Activated T-cell treated with anti-CD3 and anti-CD28 coated beads, Interleukin-2, amount 50 U/mL, for 4 hours (primary cell): ENCODE results near the gene KIAA2012. TPM values are rescaled to one million over a fixed set of nuclear protein-coding genes. Genes with fewer than 3 reads are reported as not detected.

Experiments used
- ATAC-seq, 2 donors: fragments of 200-7000 bp; cut with Tn5 transposase; one replicate each; pipeline ENCODE4 v1.10.0; 2021
- DNase-seq: peaks from one replicate; pipeline ENCODE4 v3.0.0-alpha.2; 2020
- H3K27me3 Mint-ChIP-seq: one replicate; pipeline ENCODE4 v1.8.0; 2021; ENCODE audit warnings: low read depth, mixed read lengths
- H3K36me3 Mint-ChIP-seq: one replicate; pipeline ENCODE4 v1.8.0; 2022; ENCODE audit warnings: mixed read lengths; ENCODE audit not compliant: insufficient read depth
- H3K4me1 Mint-ChIP-seq: one replicate; pipeline ENCODE4 v1.8.0; 2021; ENCODE audit warnings: low read depth, mixed read lengths
- H3K4me3 Mint-ChIP-seq: one replicate; pipeline ENCODE4 v1.8.0; 2021; ENCODE audit warnings: mild to moderate bottlenecking, moderate library complexity, mixed read lengths
- H3K9me3 Mint-ChIP-seq: one replicate; pipeline ENCODE4 v1.8.0; 2021; ENCODE audit warnings: mixed read lengths
- total RNA-seq, 3 donors: library from RNA; stranded (reverse); gene quantifications; one replicate each; pipeline ENCODE4 v1.2.1, GENCODE V29; 2021

The KIAA2012 gene
- total RNA-seq, 3 donors from 2014 or later = not detected

- Mint-ChIP-seq H3K9me3 (no peaks in the 10 kb centered on the region), H3K27me3 (peaks cover 5% of the 10 kb centered on the region), H3K36me3 (no peaks in the 10 kb centered on the region), H3K4me1 (no peaks in the 10 kb centered on the region), H3K4me3 (no peak overlapping the region)
- DNase-seq = no peak
- ATAC-seq = no peak
Observed at GRCh38 chr2:202109737-202110184, 36.7 kb downstream of the KIAA2012 start.

- Mint-ChIP-seq H3K36me3 (no peaks in the 10 kb centered on the region), H3K27me3 (peaks cover 9% of the 10 kb centered on the region), H3K4me3 (no peak overlapping the region), H3K9me3 (no peaks in the 10 kb centered on the region), H3K4me1 (no peaks in the 10 kb centered on the region)
- DNase-seq (no peak), ATAC-seq (no peak)
Observed at GRCh38 chr2:202110491-202110890, 37.4 kb downstream of the KIAA2012 start.

DNA sequence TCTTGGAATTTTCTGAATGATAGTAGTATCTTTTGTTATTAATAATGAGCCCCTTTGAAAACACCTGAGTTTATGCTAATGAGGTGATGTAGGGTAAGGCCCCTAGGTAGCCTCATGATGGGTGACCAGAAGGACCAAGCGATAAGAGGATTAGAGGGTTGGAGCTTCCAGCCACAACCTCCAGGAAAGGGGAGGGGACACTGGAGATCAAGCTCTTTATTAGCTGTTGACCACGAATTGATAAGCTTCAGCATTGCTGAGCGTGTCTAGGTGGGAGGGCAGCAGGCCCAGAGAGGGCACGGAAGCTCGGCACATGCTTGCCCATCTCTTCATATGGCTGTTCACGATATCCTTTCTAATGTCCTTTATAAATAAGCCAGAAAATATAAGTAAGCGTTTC is 39.0 kb downstream of the KIAA2012 start:
- no peak for ATAC-seq
- H3K27me3 Mint-ChIP-seq = peaks cover 18% of the 10 kb centered on the region

GRCh38 chr2:202113571-202114142 is 40.6 kb downstream of the KIAA2012 start:
- DNase-seq = no peak
- Mint-ChIP-seq H3K9me3 (no peaks in the 10 kb centered on the region), H3K4me3 (no peak overlapping the region), H3K4me1 (no peaks in the 10 kb centered on the region), H3K36me3 (no peaks in the 10 kb centered on the region), H3K27me3 (peaks cover 18% of the 10 kb centered on the region)
- ATAC-seq = no peak

More for the DNA sequence above, 39.0 kb downstream of the KIAA2012 start:
- no peaks in the 10 kb centered on the region for H3K9me3 Mint-ChIP-seq
- DNase-seq = no peak
- no peaks in the 10 kb centered on the region for H3K36me3 Mint-ChIP-seq
- H3K4me1 Mint-ChIP-seq = no peaks in the 10 kb centered on the region
- H3K4me3 Mint-ChIP-seq = no peak overlapping the region

- no peak for ATAC-seq
- no peaks in the 10 kb centered on the region for H3K9me3 Mint-ChIP-seq
- peaks cover 18% of the 10 kb centered on the region for H3K27me3 Mint-ChIP-seq
- no peak for DNase-seq
- no peaks in the 10 kb centered on the region for H3K4me1 Mint-ChIP-seq
- no peaks in the 10 kb centered on the region for H3K36me3 Mint-ChIP-seq
- no peak overlapping the region for H3K4me3 Mint-ChIP-seq
Observed at GRCh38 chr2:202114291-202114690, 41.2 kb downstream of the KIAA2012 start.

DNA sequence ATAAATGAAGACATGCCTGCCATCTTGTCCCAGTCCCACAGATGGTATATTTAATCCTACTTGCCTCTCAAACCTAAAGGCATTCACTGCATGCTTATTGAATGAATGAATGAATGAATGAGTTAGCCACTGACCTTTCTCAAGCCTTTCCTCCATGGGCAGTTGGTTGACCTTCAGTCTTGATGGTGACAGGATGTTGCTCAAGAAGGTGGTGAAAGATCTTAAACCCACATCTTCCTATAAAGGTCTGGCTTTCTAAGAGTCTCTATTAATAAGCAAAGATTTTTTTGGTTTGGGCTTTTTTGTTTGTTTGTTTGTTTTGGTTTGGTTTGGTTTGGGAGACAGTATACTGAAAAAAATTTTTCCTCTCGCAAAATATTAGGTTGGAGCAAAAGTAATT is 41.7 kb downstream of the KIAA2012 start:
- H3K36me3 Mint-ChIP-seq = no peaks in the 10 kb centered on the region
- no peak for ATAC-seq
- no peaks in the 10 kb centered on the region for H3K9me3 Mint-ChIP-seq
- DNase-seq = no peak
- H3K27me3 Mint-ChIP-seq = peaks cover 18% of the 10 kb centered on the region
- H3K4me1 Mint-ChIP-seq = no peaks in the 10 kb centered on the region
- H3K4me3 Mint-ChIP-seq = no peak overlapping the region

- ATAC-seq (no peak), DNase-seq (no peak)
- Mint-ChIP-seq H3K4me1 (no peaks in the 10 kb centered on the region), H3K9me3 (peaks cover 2% of the 10 kb centered on the region), H3K36me3 (no peaks in the 10 kb centered on the region), H3K27me3 (peaks cover 18% of the 10 kb centered on the region), H3K4me3 (no peak overlapping the region)
Observed at GRCh38 chr2:202115479-202115971, 42.5 kb downstream of the KIAA2012 start.

- no peak for ATAC-seq
- Mint-ChIP-seq H3K36me3 (no peaks in the 10 kb centered on the region), H3K4me3 (no peak overlapping the region), H3K9me3 (peaks cover 7% of the 10 kb centered on the region), H3K4me1 (no peaks in the 10 kb centered on the region), H3K27me3 (peaks cover 16% of the 10 kb centered on the region)
- no peak for DNase-seq
Observed at GRCh38 chr2:202116691-202117090, 43.6 kb downstream of the KIAA2012 start.

- no peak for DNase-seq
- no peak for ATAC-seq
- H3K4me1 Mint-ChIP-seq = no peaks in the 10 kb centered on the region
- H3K27me3 Mint-ChIP-seq = peaks cover 13% of the 10 kb centered on the region
- peaks cover 7% of the 10 kb centered on the region for H3K9me3 Mint-ChIP-seq
- H3K36me3 Mint-ChIP-seq = no peaks in the 10 kb centered on the region
- no peak overlapping the region for H3K4me3 Mint-ChIP-seq
Observed at GRCh38 chr2:202118168-202118567, 45.1 kb downstream of the KIAA2012 start.

- Mint-ChIP-seq H3K4me1 (no peaks in the 10 kb centered on the region), H3K27me3 (peaks cover 11% of the 10 kb centered on the region), H3K4me3 (no peak overlapping the region), H3K9me3 (peaks cover 7% of the 10 kb centered on the region), H3K36me3 (no peaks in the 10 kb centered on the region)
- ATAC-seq (no peak), DNase-seq (no peak)
Observed at GRCh38 chr2:202120828-202121227, 47.8 kb downstream of the KIAA2012 start.

DNA sequence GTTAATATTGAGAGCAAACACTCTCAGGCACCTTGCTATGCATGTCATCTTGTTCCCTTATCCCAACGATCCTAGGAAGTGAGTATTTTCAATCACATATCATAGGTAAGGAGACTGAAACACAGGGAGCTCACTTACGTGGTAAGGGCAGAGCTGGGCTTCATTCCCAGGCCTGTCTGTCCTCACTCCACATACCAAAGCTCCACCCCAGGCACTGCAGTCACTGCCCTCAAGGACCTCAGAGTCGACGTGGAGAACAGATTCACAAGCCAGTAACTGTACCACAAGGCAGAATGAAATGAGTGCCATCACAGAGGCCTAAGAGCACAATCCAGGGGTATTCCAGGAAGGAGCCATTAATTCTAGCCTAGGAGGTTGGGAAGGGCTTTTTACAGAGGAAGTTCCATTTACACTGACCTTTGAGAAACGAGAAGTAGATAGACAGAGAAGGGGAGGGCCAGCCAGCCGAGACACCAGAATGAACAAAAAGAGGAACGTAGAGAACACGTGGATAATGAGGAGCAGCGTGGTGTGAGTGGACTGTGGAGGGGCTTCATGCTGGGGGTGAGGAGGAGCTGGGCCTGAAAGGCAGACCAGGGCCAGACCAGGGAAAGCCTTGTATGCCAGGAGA is 48.6 kb downstream of the KIAA2012 start:
- Mint-ChIP-seq H3K27me3 (peaks cover 8% of the 10 kb centered on the region), H3K4me3 (no peak overlapping the region), H3K9me3 (peaks cover 7% of the 10 kb centered on the region), H3K4me1 (no peaks in the 10 kb centered on the region), H3K36me3 (no peaks in the 10 kb centered on the region)
- ATAC-seq (no peak), DNase-seq (no peak)

GRCh38 chr2:202122163-202122540 is 49.1 kb downstream of the KIAA2012 start:
- ATAC-seq (no peak), DNase-seq (no peak)
- Mint-ChIP-seq H3K4me3 (no peak overlapping the region), H3K27me3 (peaks cover 4% of the 10 kb centered on the region), H3K4me1 (no peaks in the 10 kb centered on the region), H3K36me3 (no peaks in the 10 kb centered on the region), H3K9me3 (peaks cover 7% of the 10 kb centered on the region)

DNA sequence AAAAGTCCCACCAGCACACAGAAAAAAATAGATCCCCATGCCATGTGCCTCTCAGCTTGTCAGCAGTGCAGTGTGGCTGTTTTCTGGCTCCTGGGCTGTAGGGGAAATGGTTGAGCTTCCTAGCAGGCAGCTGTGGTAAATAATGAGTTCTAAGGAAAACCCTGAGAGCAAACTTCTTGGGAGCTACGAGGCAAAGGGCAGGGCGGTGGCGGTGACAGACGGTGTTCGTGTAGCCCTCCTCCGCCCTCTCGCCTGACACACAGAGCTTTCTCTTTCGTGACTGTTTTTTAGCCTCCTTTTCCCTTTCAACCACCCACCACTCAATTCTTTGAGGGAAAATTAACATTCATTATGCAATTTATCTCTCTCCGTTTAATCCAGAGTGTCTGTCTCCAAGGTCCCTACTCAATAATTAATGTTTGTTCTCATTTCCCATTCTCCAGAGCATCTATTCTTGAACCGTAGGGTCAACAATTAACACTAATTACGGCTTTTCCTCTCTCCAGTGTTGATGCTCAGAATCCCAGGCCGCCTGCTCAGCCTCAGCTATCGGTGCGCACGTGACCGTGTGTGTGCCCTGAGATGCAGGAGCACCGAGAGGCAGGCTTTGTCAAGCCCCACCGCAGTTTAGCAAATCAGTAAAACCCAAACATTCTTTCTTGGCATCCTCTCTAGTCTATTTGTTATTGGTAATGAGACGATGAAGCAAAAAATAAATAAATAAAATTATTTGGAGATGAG is 50.1 kb downstream of the KIAA2012 start:
- Mint-ChIP-seq H3K4me3 (no peak overlapping the region), H3K27me3 (peaks cover 4% of the 10 kb centered on the region), H3K36me3 (no peaks in the 10 kb centered on the region), H3K4me1 (no peaks in the 10 kb centered on the region), H3K9me3 (peaks cover 7% of the 10 kb centered on the region)
- DNase-seq (no peak), ATAC-seq (no peak)

DNA sequence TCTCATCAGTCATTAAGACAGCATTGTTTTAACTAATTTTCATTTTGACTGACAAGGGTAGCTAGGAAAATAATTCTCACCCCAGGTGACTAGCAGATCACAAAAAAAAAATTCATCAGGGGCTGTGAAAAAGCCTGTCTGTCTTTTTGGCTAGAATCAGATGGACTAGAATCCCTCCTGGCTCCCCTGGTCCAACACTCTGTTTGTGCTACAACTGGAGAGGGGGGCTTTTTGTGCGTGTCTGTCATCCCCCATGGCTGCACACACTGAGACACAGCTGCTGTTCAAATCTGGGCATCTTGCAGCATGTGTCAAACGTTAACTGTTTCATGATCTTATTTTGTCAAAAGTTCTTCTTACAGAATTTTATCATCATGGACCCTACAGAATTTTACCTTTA is 51.2 kb downstream of the KIAA2012 start:
- Mint-ChIP-seq H3K9me3 (peaks cover 7% of the 10 kb centered on the region), H3K27me3 (peaks cover 4% of the 10 kb centered on the region), H3K36me3 (no peaks in the 10 kb centered on the region), H3K4me1 (no peaks in the 10 kb centered on the region), H3K4me3 (no peak overlapping the region)
- DNase-seq (no peak), ATAC-seq (no peak)
